GM18858 (cell line): ENCODE data around the gene NCOA7.
"Not testable (repeated sequence)": the region's sequence is repeated elsewhere in the genome, so short reads cannot be mapped to it uniquely, and the experiment has no call there.

ENCODE experiments used
- ATAC-seq: cut with Tn5 transposase; IDR thresholded peaks from one replicate; pipeline ENCODE4 v1.9.1; 2021; ENCODE audit not compliant: unreplicated experiment

The NCOA7 gene

DNA sequence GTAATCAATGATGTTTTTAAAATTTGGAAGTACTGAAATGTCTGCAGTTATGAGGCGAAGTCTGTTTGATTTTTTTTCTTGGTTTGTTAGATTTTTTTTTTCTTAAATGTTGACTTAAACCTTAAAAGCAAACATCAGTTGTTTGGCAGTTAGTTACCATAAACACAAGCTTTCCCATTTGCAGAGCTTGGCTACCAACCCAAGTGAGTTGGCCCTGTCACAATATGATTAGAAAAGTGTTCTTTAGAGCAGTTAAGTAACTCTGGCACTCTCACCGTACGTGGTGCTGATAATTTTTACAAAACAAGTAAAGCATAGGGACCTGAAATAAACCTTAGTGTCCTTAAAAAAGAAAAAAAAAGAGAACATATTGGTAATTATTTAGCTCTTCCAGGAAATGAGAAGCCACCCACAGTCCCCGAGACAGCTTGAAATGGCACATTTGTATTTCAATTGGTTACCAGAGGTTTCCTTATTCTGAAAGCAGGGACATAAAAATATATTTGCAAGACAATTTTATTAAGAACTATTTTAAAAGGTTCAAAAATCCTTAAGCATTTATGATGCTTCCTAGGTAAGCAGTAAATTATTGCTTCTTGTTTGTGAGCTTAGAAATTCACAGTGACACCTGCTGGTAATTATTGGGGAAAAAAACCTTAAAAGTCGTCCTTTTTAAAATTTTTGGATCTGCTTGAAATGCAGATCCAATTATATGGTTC is 37.4 kb upstream of the NCOA7 start:
- ATAC-seq = no peak

DNA sequence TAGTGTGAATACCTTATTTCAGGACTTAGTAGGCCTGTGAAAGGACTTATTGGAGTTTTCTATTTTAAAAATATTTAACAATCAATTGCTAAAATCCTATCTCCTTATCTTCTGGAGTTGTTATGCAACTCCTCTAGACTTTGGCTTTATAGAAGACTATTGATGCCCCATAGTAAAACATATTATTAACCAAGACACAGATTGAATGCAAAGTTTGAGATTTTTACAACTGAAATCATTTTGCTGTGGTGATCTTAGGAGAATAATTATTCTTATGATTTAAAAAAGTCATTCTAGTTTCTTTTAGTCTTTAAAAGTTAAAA is 36.9 kb upstream of the NCOA7 start:
- no peak for ATAC-seq

DNA sequence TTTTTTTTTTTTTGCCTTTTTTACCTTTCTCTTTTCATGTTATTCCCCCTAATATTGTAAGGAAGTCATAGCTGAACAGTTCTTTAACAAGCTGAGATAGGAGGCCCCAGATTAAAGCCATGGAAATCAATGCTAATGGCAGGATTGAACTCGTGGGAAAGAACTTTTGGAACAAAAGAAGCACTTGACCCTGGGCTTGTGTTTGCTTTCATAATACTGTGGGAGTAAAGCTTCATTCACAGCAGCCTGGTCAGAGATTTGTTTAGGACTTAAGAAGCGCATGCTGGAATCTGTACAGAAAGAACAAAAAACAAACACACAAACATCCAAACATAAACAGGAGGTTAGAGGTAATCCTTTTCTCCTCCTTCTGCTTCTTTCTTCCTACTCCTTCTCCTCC is 36.2 kb upstream of the NCOA7 start:
- no peak for ATAC-seq

DNA sequence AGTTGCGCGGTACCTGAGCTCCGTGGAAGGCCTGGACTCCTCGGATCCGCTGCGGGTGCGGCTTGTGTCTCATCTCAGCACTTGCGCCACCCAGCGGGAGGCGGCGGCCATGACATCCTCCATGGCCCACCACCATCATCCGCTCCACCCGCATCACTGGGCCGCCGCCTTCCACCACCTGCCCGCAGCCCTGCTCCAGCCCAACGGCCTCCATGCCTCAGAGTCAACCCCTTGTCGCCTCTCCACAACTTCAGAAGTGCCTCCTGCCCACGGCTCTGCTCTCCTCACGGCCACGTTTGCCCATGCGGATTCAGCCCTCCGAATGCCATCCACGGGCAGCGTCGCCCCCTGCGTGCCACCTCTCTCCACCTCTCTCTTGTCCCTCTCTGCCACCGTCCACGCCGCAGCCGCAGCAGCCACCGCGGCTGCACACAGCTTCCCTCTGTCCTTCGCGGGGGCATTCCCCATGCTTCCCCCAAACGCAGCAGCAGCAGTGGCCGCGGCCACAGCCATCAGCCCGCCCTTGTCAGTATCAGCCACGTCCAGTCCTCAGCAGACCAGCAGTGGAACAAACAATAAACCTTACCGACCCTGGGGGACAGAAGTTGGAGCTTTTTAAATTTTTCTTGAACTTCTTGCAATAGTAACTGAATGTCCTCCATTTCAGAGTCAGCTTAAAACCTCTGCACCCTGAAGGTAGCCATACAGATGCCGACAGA is 31.4 kb upstream of the NCOA7 start:
- no peak for ATAC-seq

DNA sequence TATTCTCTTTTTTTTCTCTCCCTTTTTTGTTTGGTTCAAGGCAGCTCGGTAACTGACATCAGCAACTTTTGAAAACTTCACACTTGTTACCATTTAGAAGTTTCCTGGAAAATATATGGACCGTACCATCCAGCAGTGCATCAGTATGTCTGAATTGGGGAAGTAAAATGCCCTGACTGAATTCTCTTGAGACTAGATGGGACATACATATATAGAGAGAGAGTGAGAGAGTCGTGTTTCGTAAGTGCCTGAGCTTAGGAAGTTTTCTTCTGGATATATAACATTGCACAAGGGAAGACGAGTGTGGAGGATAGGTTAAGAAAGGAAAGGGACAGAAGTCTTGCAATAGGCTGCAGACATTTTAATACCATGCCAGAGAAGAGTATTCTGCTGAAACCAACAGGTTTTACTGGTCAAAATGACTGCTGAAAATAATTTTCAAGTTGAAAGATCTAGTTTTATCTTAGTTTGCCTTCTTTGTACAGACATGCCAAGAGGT is 30.8 kb upstream of the NCOA7 start:
- ATAC-seq = no peak

DNA sequence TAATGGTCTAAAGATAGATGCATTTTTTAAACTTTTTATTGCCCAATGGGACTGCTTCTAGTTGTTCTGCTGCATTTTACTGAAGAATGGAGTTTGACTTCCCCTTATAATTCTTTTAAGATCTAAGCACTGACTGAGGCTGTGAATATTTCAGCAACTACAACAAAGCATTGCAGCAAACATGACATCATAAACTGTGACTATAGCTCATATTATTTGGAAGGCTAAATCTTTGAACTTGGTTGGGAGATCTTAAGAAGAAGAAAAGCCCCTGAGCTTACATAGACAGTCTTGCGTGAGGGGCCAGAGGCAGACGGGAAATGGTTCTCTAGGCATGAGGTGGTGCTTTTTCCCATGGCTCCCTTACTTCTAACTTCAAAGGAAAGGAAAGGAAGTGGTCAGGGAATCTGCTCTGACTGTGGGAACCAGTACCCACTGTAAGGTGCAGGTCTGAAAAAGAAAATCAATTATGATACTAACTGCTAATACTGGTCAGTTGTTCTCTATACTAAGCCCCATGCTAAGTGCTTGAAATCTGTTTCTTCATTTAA is 26.6 kb upstream of the NCOA7 start:
- no peak for ATAC-seq

DNA sequence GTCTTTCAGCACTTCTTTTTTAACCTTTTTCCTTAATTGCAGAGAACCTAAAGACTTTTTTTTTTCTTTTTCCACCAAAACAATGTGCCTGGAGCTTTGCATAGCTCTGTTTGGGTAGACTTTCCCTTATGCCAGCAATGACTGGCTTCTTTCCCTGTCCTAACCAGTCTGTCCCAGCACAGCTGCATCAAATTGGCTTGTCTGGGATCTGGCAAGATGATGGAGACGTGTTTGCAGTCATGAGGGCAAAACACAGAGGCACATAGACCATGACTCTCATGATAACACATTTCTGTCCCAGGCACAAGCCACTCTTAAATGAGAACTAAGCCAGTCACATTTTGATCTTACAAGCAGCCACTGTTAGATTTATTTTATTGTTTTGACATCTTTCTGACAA is 24.8 kb upstream of the NCOA7 start:
- ATAC-seq = no peak

DNA sequence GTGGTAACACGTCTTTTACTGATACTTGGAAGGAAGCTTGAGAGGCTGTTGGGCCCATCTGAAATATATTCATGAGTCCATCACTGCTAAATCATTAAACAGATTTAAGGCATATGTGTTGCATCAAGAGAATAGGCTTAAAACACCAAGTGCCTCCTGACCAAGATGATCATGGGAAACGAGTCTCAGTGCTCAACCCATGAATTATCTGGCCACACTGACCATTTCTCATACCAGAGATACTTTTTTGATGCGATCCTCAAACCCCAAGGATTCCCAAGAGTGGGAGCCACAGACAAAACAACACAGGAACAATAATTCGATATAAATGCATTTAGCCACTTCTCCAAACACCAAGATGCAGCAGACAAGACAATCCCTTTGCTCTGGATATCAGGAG is 24.1 kb upstream of the NCOA7 start:
- ATAC-seq = no peak

DNA sequence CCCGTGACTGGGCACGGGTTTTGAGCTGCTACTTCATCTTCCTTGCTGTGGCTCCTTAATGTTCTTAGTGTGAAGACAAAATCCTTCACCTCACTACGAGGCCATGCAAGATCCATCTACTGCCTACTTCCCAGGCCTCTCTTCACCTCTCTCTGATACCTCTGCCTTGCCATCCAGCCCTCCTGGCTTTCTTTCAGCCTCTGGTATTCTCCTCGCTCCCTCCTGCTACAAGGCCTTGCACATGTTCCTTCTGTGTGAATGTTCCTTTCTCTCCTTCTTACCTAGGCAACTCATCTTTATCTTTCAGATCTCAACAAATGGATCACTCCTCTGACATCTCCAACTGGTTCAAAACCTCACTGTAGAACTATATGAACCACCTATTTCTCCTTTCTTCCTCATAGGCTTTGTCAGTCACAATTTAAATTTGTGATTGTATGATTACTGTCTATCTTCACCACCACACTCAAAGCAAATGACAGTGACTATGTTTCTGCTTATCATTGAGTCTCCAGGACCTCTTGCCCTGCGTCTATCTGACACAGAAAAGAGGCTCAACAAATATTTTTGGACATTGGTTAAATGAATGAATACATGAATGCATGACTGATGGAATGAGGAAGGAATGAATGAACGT is 21.5 kb upstream of the NCOA7 start:
- ATAC-seq = no peak

DNA sequence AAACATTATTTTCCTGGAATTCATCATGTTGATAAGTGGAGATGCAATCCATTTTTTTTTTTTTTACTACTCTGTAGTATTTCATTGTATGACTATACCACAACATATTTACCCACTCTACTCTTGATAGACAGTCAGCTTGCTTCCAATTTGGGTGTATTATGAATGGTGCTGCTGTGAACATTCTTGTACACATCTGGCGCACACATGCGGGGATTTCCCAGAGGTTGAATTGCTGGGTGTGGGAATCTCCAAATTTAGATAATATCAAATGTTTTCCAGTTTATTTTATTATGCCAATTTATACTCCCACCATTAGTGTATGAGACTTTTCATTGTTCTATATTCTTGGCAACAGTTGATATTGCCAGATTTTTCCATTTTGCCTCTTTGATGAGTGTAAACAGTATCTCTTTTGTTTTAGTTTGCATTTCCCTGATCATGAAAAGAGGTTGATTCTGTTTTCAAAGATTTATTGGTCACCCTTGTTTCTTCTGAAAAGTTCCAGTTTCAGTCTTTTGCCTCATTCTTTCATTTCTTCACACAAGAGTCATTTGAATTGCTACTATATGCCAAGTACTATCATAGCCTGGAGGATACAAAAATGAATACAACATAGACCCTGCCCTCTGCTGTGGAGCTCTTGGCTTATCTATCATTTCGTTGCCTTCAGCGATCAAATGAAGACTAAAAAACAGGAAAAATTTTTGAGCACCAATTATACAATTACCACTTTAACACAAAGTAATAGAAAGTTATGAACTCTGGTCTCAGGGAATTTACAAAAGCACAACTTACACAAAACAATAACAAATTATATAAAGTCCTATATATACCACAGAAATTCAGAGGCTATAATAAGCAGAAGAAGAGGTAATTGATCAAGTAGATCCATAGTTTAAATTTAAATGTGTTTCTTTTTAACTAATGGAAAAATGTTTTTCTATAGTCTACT is 17.1 kb upstream of the NCOA7 start:
- peak; percentile 48 for ATAC-seq

DNA sequence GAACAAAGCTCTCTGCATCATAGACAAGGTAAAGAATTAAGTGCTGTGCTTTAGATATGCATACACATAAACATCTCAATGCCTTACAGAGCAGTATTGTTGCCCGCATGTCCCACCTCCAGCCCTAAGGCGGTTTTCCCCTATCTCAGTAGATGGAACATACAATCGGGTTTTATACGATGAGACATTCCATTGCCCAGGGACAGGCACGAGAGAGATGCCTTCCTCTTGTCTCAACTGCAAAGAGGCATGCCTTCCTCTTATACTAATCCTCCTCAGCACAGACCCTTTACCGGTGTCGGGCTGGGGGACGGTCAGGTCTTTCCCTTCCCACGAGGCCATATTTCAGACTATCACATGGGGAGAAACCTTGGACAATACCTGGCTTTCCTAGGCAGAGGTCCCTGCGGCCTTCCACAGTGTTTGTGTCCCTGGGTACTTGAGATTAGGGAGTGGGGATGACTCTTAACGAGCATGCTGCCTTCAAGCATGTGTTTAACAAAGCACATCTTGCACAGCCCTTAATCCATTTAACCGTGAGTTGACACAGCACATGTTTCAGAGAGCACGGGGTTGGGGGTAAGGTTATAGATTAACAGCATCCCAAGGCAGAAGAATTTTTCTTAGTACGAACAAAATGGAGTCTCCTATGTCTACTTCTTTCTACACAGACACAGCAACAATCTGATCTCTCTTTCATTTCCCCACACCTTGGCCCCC is 14.5 kb upstream of the NCOA7 start:
- not testable (repeated sequence) for ATAC-seq

DNA sequence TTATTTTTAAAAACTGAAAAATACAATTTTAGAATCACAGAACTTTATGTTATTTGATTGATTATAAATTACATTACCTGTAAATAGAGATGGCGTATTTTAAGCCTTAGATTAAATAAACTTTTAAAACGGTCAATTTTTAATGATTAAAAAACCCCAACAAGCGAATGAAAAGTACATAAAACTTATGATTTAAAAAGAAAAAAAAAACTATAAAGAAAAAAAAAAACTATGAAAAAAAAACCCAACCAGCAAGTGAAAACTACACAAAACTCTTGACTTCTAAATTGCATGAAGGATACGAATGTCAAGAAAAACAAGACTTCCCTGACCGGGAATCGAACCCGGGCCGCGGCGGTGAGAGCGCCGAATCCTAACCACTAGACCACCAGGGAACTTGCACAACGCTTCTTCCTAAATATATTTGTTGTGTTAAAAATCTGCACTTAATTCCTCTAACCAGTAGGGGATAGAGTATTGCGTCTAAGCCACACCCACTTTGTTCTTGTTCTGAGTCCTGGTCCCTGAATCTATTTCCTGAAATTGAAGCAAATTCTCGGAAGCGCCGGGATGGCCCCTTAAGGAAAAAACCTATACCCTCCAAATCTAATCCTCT is 10.7 kb upstream of the NCOA7 start:
- peak; percentile 76 for ATAC-seq

DNA sequence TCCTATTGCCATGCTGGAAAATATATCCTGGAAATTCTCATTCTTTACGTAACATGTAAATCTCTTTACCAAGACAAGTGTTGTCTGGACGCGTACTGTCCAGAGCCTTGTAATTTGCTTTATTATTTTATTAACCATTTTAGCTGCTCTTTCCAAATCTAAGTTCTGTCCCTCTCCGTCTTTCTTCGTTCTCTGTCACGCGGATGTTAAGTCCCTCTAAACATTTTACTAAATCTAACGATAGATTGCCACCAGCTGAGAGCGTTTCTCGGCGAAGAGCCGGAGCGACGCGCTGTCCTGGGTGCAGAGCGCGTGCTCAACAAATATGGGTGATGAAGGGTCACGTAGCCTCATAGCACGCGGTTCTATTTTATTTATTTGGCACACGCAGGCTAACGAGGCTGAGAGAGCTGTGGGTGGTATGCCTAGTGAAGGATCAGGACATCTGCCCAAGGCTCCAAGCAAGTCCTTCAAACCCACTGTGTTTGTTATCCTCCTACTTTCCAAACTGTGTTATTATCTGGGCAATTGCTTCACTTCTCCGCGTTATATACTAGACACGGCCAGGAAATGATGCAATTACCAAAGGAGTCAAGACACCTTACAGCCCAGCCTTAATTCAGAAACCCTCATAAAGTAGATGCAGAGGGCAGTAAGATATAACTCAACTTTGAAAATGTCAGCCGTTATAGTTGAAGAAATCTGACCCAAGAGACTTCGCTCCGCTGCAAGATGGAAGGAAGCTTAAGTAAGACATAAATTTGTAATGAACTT is 10.0 kb upstream of the NCOA7 start:
- peak; percentile 49 for ATAC-seq

DNA sequence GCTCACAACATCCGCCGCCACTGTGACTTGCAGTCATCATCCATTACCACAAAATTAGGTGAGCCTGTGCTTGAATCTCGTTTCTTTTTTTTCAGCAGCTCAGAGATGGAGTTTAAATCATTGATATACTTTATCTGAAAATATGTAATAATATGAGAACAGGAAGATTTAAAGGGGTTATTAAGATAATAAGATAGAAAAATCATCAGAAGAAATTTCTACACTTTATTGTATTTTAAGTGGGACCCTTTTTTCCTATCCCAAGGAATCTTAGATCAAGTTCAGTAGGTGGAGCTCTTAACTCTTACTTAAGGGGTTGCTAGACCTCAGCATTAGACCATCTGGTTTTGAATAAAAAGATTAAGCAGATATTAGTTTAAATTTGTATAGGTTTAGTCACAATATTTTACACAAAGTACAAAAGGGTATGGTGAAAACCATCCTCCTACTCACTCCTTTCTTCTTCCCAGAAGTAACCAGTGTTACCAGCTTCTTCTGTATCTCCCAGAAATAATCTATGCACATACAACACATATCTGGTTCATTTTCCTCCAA is 9.4 kb upstream of the NCOA7 start:
- peak; percentile 28 for ATAC-seq

DNA sequence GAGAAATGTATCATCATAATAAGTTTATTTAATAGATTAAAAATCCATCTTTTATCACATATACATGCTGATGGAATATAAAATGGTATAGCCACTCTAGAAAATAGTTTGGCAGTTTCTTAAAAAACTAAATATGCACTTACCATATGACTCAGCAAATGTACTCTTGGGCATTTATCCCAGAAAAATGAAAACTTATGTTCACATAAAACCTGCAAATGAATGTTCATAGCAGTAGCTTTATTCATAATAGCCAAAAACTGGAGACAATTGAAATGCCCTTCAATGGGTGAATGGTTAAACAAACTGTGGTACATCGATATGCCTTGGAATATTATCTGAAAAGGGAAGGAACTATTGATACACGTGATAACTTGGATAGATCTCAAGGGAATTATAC is 6.4 kb upstream of the NCOA7 start:
- no peak for ATAC-seq

DNA sequence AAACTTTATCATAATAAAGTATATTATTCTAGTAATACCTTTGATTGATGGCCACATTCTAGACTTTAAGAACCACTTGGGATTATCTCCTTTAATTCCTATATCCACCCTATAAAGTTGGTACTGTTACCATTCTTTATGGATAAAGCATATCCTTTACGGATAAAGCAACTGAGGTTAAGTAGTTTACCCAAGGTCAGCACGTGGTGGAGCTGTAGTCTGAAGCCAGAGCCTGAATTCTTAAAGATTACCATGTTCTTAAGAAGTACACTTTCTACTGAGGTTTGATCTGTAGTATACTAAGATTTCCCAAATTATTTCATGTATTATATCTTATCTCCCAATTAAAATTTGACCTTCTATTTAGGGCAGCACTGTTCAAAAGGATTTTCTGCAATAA is 3.0 kb upstream of the NCOA7 start:
- no peak for ATAC-seq

DNA sequence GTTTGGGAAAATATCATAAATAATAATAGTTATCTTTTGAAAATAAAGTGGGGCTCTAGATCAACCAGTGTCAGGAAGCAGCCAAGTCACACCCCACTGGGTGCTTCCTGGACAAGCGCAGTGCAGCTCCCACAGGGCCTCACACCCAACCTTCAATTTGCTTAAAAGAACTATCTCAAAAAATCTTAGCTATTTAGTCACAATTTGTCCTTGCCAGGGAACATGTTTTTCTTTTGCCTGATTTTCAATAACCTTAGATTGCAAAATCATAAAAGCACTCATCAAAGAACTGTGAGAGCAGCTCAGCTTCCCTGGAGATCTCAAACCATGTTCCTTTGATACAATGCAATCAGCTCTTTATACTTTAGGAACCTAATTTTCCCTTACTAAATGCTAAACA is 1.6 kb upstream of the NCOA7 start:
- no peak for ATAC-seq

DNA sequence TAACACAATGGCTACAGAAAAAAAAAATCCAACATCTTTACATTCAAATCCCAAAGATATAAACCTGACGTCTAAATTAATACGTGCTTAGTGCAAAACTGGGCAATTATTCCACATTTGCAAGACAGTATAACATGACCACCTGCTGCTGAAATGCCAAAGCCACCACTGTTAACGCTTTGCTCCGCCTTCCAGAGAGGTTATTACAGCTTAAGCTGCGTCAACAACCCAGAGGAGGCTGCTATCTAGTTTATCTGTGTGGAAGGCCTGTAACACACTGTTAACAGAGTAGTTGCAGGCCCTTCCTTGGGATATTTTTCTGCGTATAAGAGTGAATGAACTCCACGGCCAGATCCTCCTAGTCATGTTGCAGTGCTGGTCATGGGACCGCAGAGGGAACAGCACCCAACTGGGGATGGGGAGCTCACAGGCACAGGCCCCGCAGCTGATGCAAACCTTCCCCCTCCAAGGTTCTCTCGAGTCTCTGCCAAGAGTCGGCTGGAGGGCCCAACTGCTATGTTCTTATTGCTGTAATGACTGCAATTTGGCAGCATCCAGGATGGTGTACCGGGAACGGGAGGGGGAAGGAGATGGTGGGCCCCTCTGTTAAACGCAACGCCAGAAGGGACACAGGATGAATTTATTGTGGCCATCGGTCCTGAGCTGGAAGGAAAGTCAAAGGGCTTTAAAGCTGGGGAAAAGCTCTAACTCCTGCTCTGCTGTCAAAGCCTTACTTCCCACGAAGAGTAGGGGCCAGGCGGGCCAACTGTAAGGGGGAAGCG is 993 bp upstream of the NCOA7 start:
- no peak for ATAC-seq
